ENCODE results near the gene NPHS1.
"Not testable (repeated sequence)": the region's sequence is repeated elsewhere in the genome, so short reads cannot be mapped to it uniquely, and the experiment has no call there.

Gene NPHS1

GRCh38 chr19:35848919-35849505 lies 3.3 kb downstream of the NPHS1 start:
- DNase-seq (ENCODE audit: low read depth in 1 of 2, low spot score in 1 of 2) = no peak

- no peak for DNase-seq (ENCODE audit: low read depth in 1 of 2, low spot score in 1 of 2)
These were observed 3.8 kb downstream of the NPHS1 start for GRCh38 chr19:35848486-35848885.

GRCh38 chr19:35847911-35848310 lies 4.4 kb downstream of the NPHS1 start:
- no peak for DNase-seq (ENCODE audit: low read depth in 1 of 2, low spot score in 1 of 2)

- DNase-seq (ENCODE audit: low read depth in 1 of 2, low spot score in 1 of 2) = no peak
These were observed 6.2 kb downstream of the NPHS1 start for GRCh38 chr19:35846038-35846668.

- no peak for DNase-seq (ENCODE audit: low read depth in 1 of 2, low spot score in 1 of 2)
These were observed 6.9 kb downstream of the NPHS1 start for GRCh38 chr19:35845215-35846037.

- DNase-seq (ENCODE audit: low read depth in 1 of 2, low spot score in 1 of 2) = no peak
These were observed 7.7 kb downstream of the NPHS1 start for GRCh38 chr19:35844482-35845214.

GRCh38 chr19:35843676-35844481 lies 8.4 kb downstream of the NPHS1 start:
- DNase-seq (ENCODE audit: low read depth in 1 of 2, low spot score in 1 of 2) = no peak

- DNase-seq (ENCODE audit: low read depth in 1 of 2, low spot score in 1 of 2) = no peak
These were observed 9.5 kb downstream of the NPHS1 start for GRCh38 chr19:35842666-35843272.

GRCh38 chr19:35841961-35842595 lies 10.2 kb downstream of the NPHS1 start:
- no peak for DNase-seq (ENCODE audit: low read depth in 1 of 2, low spot score in 1 of 2)

- not testable (repeated sequence) for DNase-seq (ENCODE audit: low read depth in 1 of 2, low spot score in 1 of 2)
These were observed 16.2 kb downstream of the NPHS1 start for GRCh38 chr19:35836096-35836495.

- no peak for DNase-seq (ENCODE audit: low read depth in 1 of 2, low spot score in 1 of 2)
These were observed 18.3 kb downstream of the NPHS1 start for GRCh38 chr19:35833972-35834371.

- DNase-seq (ENCODE audit: low read depth in 1 of 2, low spot score in 1 of 2) = no peak
These were observed 20.2 kb downstream of the NPHS1 start for GRCh38 chr19:35832054-35832453.

- DNase-seq (ENCODE audit: low read depth in 1 of 2, low spot score in 1 of 2) = no peak
These were observed 21.3 kb downstream of the NPHS1 start for GRCh38 chr19:35830986-35831385.

GRCh38 chr19:35828692-35829301 lies 23.5 kb downstream of the NPHS1 start:
- peak in 1 of 2 donors; percentile 27 for DNase-seq (ENCODE audit: low read depth in 1 of 2, low spot score in 1 of 2)

GRCh38 chr19:35824150-35824549 lies 28.2 kb downstream of the NPHS1 start:
- no peak for DNase-seq (ENCODE audit: low read depth in 1 of 2, low spot score in 1 of 2)

GRCh38 chr19:35822579-35822978 lies 29.7 kb downstream of the NPHS1 start:
- no peak for DNase-seq (ENCODE audit: low read depth in 1 of 2, low spot score in 1 of 2)

GRCh38 chr19:35818445-35818844 lies 33.9 kb downstream of the NPHS1 start:
- DNase-seq (ENCODE audit: low read depth in 1 of 2, low spot score in 1 of 2) = no peak

- no peak for DNase-seq (ENCODE audit: low read depth in 1 of 2, low spot score in 1 of 2)
These were observed 35.5 kb downstream of the NPHS1 start for GRCh38 chr19:35816846-35817245.

- no peak for DNase-seq (ENCODE audit: low read depth in 1 of 2, low spot score in 1 of 2)
These were observed 36.0 kb downstream of the NPHS1 start for GRCh38 chr19:35816262-35816661.
